ENCODE results near the gene MST1. TPM values are rescaled to one million over a fixed set of nuclear protein-coding genes. Genes with fewer than 3 reads are reported as not detected.

The MST1 gene
- total and polyA plus RNA-seq, 2 of the 8 experiments (the other 6 are each of a cell fraction or from before 2014, with no cell fraction given) = 6.2 to 9.5 TPM

DNA sequence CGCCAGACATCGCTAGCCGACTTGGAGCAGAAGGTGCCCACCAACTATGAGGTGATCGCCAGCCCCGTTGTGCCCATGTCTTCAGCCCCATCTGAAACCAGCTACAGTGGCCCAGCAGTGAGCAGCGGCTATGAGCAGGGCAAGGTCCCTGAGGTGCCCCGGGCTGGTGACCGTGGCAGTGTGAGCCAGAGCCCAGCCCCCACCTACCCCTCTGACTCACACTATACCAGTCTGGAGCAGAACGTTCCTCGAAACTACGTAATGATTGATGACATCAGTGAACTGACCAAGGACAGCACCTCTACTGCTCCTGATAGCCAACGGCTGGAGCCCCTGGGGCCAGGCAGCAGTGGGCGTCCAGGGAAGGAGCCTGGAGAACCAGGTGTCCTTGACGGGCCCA lies 28.0 kb downstream of the MST1 start (continued):
- TF ChIP-seq, protein P1, sequence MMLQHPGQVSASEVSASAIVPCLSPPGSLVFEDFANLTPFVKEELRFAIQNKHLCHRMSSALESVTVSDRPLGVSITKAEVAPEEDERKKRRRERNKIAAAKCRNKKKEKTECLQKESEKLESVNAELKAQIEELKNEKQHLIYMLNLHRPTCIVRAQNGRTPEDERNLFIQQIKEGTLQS (IDR thresholded peaks at IDR 0.05; ENCODE audit: insufficient read depth, low read depth, low read length) = no peak
- TF ChIP-seq SP2 (IDR thresholded peaks at IDR 0.05; ENCODE audit: low read length) = no peak
- no peak for TF ChIP-seq ZNF274 (IDR thresholded peaks at IDR 0.05; ENCODE audit: borderline replicate concordance, extremely low read depth, low read length)
- TF ChIP-seq RAD21 (IDR thresholded peaks at IDR 0.05 in 1 of 2, conservative IDR thresholded peaks at IDR 0.05 in 1 of 2; ENCODE audit: low read depth in 2 of 2, low read length in 2 of 2) = no peak
- no peak for TF ChIP-seq EP300 (IDR thresholded peaks at IDR 0.05; ENCODE audit: borderline replicate concordance in 1 of 2, low read depth in 2 of 2, low read length in 2 of 2)
- no peak for TF ChIP-seq EZH2 (IDR thresholded peaks at IDR 0.05; ENCODE audit: low read depth, low read length, severe bottlenecking)
- TF ChIP-seq SRF (IDR thresholded peaks at IDR 0.05; ENCODE audit: low read depth, low read length) = no peak
